Testis (tissue), 3 donors: ENCODE data around the gene SDCCAG8. TPM values are rescaled to one million over a fixed set of nuclear protein-coding genes. Genes with fewer than 3 reads are reported as not detected.

ENCODE experiments used
- DNase-seq: peaks from one replicate; pipeline ENCODE4 v3.0.0-alpha.2; 2019
- H3K27ac ChIP-seq, 2 donors: fragments of 200-600 bp; sonication (generic); one replicate each; pipeline ENCODE4 v1.5.1; 2019
- H3K27me3 ChIP-seq: fragments of 200-600 bp; sonication (generic); one replicate; pipeline ENCODE4 v1.5.1; 2019
- H3K36me3 ChIP-seq: fragments of 200-600 bp; sonication (generic); one replicate; pipeline ENCODE4 v1.5.1; 2017; ENCODE audit warnings: low read depth; ENCODE audit errors: missing control alignments
- H3K4me1 ChIP-seq: fragments of 200-600 bp; sonication (generic); one replicate; pipeline ENCODE4 v1.5.1; 2019
- H3K4me3 ChIP-seq, 2 donors: fragments of 200-600 bp; sonication (generic); one replicate each; pipeline ENCODE4 v1.5.1; 2017 to 2019
- H3K9me3 ChIP-seq: fragments of 200-600 bp; sonication (generic); one replicate; pipeline ENCODE4 v1.5.1; 2017
- POLR2A ChIP-seq: fragments of 450-650 bp; IDR thresholded peaks from one replicate; pipeline ENCODE4 v1.6.1; 2017; ENCODE audit warnings: antibody characterized with exemption, mild to moderate bottlenecking, moderate library complexity
- WGBS, 2 donors: methylation state at CpG; one replicate each; pipeline ENCODE4 v1.1.5; 2018; 5-methylcytosine and 5-hydroxymethylcytosine counted together
- intact Hi-C: fragments of 100-400 bp; cut with DNase I; formaldehyde crosslinking; loops from one replicate; pipeline ENCODE4 v1.15.1; 2023; ENCODE audit warnings: low total_unique reads
- polyA plus RNA-seq: library from polyadenylated mRNA; stranded (reverse); fragments of 350-450 nt; fragmentation: Illumina TruSeq; extraction: RNeasy Lipid Tissue Mini Kit (QIAGEN cat#74804); gene quantifications from one replicate; pipeline ENCODE4 v1.2.3, GENCODE V29; 2014; ENCODE audit warnings: low read depth, low replicate concordance; ENCODE audit not compliant: insufficient read depth
- total RNA-seq, 2 donors: library from RNA; depleted of rRNA; stranded (reverse); fragments of >200 nt; gene quantifications; one replicate each; pipeline ENCODE4 v1.2.3, GENCODE V29; 2016
- TF ChIP-seq, protein P1 (sequence below), 3 experiments: fragments of 450-650 bp in 2 of 3; fragments of 200-600 bp in 1 of 3; sonication (generic) in 1 of 3; IDR thresholded peaks; one replicate each; pipeline ENCODE4 v1.5.1; 2016 to 2019; ENCODE audit warnings: antibody characterized with exemption in 3 of 3, mild to moderate bottlenecking in 2 of 3, moderate library complexity in 1 of 3

Gene SDCCAG8
- total and polyA plus RNA-seq, 3 donors from 2014 or later: 21.9 to 45.4 (median 40.6) TPM

DNA sequence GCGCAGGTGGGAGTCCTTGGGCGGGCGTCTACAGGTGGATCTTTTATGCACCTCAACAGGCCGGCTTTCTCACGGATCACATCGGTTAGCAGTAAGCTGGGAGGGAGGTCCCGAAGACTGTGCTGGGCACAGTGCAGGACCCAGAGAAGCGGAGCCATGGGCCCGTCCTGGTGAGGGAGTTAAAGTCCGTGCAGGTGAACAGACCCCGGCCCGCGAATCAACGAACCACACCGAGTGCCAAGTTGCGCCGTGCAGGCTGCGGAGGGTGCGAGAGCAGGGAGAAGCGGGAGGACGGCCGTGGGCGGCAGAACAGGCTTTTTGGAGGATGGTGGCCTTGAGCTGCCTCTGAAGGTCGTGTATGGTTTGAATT, 233.3 kb downstream of the SDCCAG8 start:
- Histone ChIP-seq H3K4me1 (peaks cover 20% of the 10 kb centered on the region), H3K36me3 (no peaks in the 10 kb centered on the region), H3K4me3 (no peak overlapping the region), H3K27ac (no peak overlapping the region), H3K9me3 (no peaks in the 10 kb centered on the region), H3K27me3 (no peaks in the 10 kb centered on the region)
- DNase-seq: no peak
- intact Hi-C loops: no loop called here
- 48 to 55% methylated on average over 6 to 24 of the region's 24 CpGs for WGBS, 2 donors
- TF ChIP-seq, protein P1, sequence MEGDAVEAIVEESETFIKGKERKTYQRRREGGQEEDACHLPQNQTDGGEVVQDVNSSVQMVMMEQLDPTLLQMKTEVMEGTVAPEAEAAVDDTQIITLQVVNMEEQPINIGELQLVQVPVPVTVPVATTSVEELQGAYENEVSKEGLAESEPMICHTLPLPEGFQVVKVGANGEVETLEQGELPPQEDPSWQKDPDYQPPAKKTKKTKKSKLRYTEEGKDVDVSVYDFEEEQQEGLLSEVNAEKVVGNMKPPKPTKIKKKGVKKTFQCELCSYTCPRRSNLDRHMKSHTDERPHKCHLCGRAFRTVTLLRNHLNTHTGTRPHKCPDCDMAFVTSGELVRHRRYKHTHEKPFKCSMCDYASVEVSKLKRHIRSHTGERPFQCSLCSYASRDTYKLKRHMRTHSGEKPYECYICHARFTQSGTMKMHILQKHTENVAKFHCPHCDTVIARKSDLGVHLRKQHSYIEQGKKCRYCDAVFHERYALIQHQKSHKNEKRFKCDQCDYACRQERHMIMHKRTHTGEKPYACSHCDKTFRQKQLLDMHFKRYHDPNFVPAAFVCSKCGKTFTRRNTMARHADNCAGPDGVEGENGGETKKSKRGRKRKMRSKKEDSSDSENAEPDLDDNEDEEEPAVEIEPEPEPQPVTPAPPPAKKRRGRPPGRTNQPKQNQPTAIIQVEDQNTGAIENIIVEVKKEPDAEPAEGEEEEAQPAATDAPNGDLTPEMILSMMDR (IDR thresholded peaks at IDR 0.05): no peak
- TF ChIP-seq POLR2A: no peak

DNA sequence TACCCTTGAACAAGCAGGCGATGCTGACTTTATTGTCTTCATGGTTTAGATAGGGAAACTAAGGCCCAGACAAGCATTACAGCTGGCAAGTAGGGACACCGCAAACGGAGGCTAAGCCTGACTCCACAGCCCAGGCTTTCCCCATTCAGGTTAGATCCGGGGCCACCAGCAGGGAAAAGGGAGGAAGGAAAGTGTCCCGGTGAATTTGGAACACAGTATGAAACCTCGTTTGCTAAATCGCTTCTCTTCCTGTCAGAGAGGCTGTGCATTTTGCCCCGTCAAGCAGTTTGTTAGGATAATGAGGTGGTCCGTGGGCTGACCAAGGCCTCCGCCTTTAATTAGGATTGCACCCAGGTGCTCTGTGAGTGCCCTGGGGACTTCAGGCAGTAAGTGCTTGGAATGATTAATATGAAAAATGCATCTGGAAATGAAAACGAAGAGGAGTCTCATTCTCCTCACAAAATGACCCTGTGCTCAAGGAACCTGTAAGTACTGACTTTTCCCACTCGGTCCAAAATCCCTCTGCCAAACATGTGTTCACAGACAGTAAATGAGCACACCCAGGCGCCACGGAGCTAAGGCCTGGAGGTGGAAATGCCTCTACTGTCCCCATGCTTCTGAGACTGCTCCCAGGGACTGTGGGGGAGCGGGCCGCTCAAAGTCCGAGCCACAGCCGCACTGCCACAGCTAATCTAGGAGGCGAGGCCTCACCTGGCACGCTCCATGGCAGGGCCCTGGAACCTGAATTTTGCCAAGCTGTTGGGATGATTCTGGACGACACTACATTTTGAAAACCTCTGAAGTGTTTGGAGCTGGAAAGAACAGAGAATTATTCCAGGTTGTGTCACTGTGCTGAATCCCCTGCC, 234.1 kb downstream of the SDCCAG8 start:
- DNase-seq: no peak
- Histone ChIP-seq H3K27ac (no peak overlapping the region), H3K36me3 (no peaks in the 10 kb centered on the region), H3K4me3 (no peak overlapping the region), H3K9me3 (no peaks in the 10 kb centered on the region), H3K27me3 (no peaks in the 10 kb centered on the region), H3K4me1 (peaks cover 20% of the 10 kb centered on the region)
- intact Hi-C loops: no loop called here
- WGBS, 2 donors: 62 to 70% methylated on average over 21 of the region's 21 CpGs
- no peak for TF ChIP-seq POLR2A
- TF ChIP-seq, protein P1 (IDR thresholded peaks at IDR 0.05): no peak

DNA sequence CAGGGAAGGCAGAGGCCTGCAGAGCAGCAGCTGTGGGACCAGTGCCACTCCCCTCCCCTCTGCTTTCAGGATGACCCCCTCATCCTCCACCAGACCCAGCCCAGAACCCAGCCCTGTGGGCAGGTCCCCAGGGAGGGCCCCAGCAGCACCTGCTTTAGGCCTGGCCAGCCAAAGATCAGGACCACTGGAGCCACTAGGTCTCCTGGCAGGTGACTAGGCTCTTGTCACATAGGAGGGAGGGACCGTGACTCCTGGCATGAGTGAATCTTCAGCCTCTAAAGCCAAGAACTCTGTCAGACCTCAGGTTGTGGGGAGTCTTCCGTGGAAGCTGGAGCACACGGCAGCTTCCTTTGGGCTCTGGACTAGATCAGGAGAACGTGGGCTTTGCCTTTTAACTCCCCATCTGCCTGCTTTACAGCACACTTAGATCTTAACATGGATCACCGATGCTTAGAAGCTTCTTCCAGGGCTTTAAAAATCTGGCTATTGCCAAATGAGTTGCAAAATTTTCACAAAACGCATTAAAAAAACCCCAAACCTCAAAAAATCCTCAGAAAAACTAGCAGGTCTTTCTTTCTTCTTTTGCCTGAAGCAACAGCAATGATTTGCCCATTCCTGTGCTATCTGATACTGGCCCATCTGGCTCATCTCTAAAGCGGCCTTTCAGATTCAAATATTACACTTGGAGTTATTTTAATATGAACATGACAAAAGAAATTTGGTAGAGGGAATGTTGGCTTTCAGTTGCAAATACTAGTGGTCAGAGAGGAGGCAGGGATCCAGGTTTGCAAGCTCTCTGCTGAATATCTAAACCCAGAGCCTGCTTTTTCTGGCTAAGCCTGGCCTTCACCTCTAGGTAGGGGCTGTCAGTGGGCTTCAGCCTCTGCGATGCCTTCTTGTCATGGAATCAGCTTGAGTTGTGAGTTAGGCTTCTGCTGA, 235.2 kb downstream of the SDCCAG8 start:
- Histone ChIP-seq H3K27ac (no peak overlapping the region), H3K36me3 (no peaks in the 10 kb centered on the region)
- 66 to 71% methylated on average over 8 of the region's 8 CpGs for WGBS, 2 donors

DNA sequence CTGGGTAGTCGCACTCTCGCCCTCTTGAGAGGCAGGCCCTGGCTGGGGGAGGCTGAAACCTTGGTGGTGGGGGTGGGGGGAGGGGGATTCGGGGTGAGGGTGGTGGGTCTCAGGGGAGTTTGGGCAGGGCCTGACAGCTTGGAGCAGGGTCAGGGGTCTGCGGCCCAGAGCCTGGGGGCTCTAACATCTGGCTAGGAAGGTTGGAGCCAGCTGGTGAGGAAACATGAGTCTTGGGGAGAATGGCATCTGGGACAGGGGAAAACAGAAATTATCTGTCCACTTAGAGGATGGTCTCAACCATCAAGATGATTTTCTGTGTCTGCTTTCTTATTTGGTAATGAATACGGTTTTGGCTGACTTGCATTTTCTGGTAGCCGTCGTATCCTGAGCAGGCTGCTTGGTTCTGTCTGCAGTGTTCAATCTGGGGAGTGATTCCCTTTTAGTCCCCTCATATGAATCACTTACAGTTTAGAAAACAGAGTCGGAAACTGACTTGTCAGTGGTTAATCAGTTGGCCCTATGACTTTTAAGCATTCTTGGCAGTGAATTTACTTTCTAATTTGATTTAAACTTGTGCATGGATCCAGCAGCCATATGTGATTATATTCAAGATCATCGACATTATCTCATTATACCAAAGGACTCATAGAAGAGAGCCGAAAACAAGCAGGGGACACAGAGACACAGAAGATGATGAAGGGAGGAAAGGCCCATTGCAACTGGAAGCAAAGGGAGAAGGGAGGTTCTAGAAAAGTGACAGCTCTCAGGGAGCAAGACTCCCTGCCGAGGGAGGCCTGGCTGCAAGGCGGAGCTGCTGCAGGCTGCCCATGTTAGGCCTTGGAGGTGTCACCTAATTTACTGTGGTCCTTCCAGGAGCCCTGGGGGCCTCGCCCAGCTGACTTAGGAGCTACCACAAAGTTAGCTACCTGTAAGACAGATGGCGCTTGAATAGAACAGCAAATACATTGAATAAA, 237.6 kb downstream of the SDCCAG8 start:
- intact Hi-C loops: no loop called here

More for the DNA sequence above, 235.2 kb downstream of the SDCCAG8 start:
- Histone ChIP-seq H3K9me3 (no peaks in the 10 kb centered on the region), H3K4me1 (peaks cover 20% of the 10 kb centered on the region), H3K27me3 (no peaks in the 10 kb centered on the region), H3K4me3 (no peak overlapping the region)
- TF ChIP-seq, protein P1 (IDR thresholded peaks at IDR 0.05): no peak
- TF ChIP-seq POLR2A: no peak
- intact Hi-C loops: no loop called here
- no peak for DNase-seq

More for the DNA sequence above, 237.6 kb downstream of the SDCCAG8 start:
- H3K4me3 ChIP-seq: no peak overlapping the region
- DNase-seq: no peak
- 85 to 87% methylated on average over 14 of the region's 14 CpGs for WGBS, 2 donors
- TF ChIP-seq, protein P1 (IDR thresholded peaks at IDR 0.05): no peak
- TF ChIP-seq POLR2A: no peak
- no peaks in the 10 kb centered on the region for H3K36me3 ChIP-seq
- no peak overlapping the region for H3K27ac ChIP-seq
- H3K27me3 ChIP-seq: no peaks in the 10 kb centered on the region
- H3K9me3 ChIP-seq: no peaks in the 10 kb centered on the region
- peaks cover 15% of the 10 kb centered on the region for H3K4me1 ChIP-seq
